Measurements from ENCODE around the gene ARID2. TPM values are rescaled to one million over a fixed set of nuclear protein-coding genes. Genes with fewer than 3 reads are reported as not detected.

ARID2 gene
- total and polyA plus RNA-seq, 2 donors (not counting 1 experiment from before 2014, with no cell fraction given): 5.0 to 49.2 TPM

DNA sequence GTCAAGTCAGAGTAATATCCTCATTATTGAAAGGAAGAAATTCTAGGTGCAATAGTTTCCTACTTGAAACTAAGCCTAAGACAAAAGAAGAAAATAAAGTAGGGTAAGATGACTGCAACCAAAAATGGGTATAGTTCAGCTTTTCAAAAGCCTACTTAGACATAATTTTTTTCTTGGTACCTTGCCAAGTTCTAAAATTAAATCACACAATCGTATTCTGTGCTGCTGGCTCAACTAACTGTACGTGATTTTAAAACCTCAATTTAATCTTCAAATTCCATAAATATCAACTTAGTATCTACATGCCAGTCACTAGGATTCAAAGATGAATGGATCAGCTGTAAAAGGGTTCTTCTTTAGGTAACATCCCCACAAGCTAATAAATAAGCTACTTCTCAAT, 204.0 kb downstream of the ARID2 start:
- Histone ChIP-seq H3K4me1 (ENCODE audit: control insufficient read depth in 2 of 2, insufficient read depth in 2 of 2, low read length in 2 of 2) (no peaks in the 10 kb centered on the region), H3K79me2 (ENCODE audit: control insufficient read depth, insufficient read depth, low read length) (peaks cover 2% of the 10 kb centered on the region), H3K9me3 (ENCODE audit: control extremely low read depth in 1 of 3, control insufficient read depth in 2 of 3, insufficient read depth in 1 of 3, low read length in 2 of 3) (no peaks in the 10 kb centered on the region), H3K4me3 (ENCODE audit: control extremely low read depth in 1 of 5, extremely low read depth in 1 of 5, insufficient read depth in 1 of 5, low read depth in 2 of 5, low read length in 4 of 5) (no peak overlapping the region), H4K20me1 (ENCODE audit: control insufficient read depth, insufficient read depth, low read length, poor library complexity, severe bottlenecking) (no peaks in the 10 kb centered on the region), H3K27me3 (replicated peaks in 1 of 4; ENCODE audit: control extremely low read depth in 1 of 4, control insufficient read depth in 3 of 4, insufficient read depth in 4 of 4, low read length in 3 of 4) (no peaks in the 10 kb centered on the region), H3K27ac (ENCODE audit: low read length in 2 of 2) (peak overlapping the region in 1 of 2 donors; percentile 29), H3K9ac (ENCODE audit: low read length) (no peak overlapping the region), H3K4me2 (replicated peaks; ENCODE audit: low read depth, low read length, poor library complexity, severe bottlenecking) (no peak overlapping the region), H2AFZ (ENCODE audit: insufficient read depth, low read depth, low read length, poor library complexity, severe bottlenecking) (no peak overlapping the region), H3K36me3 (replicated peaks in 1 of 2; ENCODE audit: control extremely low read depth in 1 of 2, control insufficient read depth in 1 of 2, extremely low read depth in 1 of 2, insufficient read depth in 2 of 2, low read length in 1 of 2) (peaks cover 19 to 31% of the 10 kb centered on the region in 2 experiments)
- Mint-ChIP-seq H3K27me3 (no peaks in the 10 kb centered on the region), H3K4me3 (no peak overlapping the region), H3K27ac (no peak overlapping the region), H3K4me1 (no peaks in the 10 kb centered on the region), H3K9me3 (ENCODE audit: insufficient read depth) (no peaks in the 10 kb centered on the region)
- CTCF ChIA-PET: interaction anchor here (1.1 to 2.2 kb wide), 2 partner anchors 57 to 390 kb away, joined by 3 to 7 read pairs; no protein-coding TSS in a partner anchor
- POLR2A ChIA-PET: no interaction called here
- ATAC-seq (ENCODE audit: low read depth) (no peak), DNase-seq (no peak)
- intact Hi-C loops (cut with micrococcal nuclease): no loop called here
- no CpG with 5 or more reads among the region's 2 CpGs for WGBS (ENCODE audit: insufficient coverage)
- TF ChIP-seq EZH2 (IDR thresholded peaks at IDR 0.05; ENCODE audit: borderline replicate concordance, insufficient read depth, low read depth, low read length, poor library complexity, severe bottlenecking): no peak
- TF ChIP-seq, protein P1, sequence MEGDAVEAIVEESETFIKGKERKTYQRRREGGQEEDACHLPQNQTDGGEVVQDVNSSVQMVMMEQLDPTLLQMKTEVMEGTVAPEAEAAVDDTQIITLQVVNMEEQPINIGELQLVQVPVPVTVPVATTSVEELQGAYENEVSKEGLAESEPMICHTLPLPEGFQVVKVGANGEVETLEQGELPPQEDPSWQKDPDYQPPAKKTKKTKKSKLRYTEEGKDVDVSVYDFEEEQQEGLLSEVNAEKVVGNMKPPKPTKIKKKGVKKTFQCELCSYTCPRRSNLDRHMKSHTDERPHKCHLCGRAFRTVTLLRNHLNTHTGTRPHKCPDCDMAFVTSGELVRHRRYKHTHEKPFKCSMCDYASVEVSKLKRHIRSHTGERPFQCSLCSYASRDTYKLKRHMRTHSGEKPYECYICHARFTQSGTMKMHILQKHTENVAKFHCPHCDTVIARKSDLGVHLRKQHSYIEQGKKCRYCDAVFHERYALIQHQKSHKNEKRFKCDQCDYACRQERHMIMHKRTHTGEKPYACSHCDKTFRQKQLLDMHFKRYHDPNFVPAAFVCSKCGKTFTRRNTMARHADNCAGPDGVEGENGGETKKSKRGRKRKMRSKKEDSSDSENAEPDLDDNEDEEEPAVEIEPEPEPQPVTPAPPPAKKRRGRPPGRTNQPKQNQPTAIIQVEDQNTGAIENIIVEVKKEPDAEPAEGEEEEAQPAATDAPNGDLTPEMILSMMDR (IDR thresholded peaks at IDR 0.05): no peak

DNA sequence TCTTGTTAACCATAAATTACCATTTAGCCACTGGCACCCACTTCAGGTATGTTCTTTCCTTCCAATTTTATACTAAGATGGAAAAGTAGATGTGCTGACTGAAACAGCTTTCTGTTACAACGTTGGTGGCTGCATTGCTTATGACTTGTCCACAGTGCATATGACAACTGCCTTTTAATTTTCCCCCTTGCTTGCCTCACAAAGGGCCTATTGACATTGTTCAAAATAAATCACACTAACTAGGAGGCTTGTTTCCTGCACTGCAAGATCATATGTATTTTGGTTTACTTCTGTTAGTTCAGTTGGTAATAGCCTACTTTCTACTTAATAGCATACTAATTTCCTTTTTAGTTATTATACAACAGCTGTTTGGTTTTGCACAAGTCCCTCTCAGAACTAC, 205.4 kb downstream of the ARID2 start:
- ATAC-seq (ENCODE audit: low read depth) (no peak), DNase-seq (no peak)
- no peaks in the 10 kb centered on the region for H3K4me1 Mint-ChIP-seq
- Histone ChIP-seq H3K4me2 (replicated peaks; ENCODE audit: low read depth, low read length, poor library complexity, severe bottlenecking) (no peak overlapping the region), H3K4me3 (ENCODE audit: control extremely low read depth in 1 of 5, extremely low read depth in 1 of 5, insufficient read depth in 1 of 5, low read depth in 2 of 5, low read length in 4 of 5) (no peak overlapping the region), H4K20me1 (ENCODE audit: control insufficient read depth, insufficient read depth, low read length, poor library complexity, severe bottlenecking) (no peaks in the 10 kb centered on the region), H3K9me3 (ENCODE audit: control extremely low read depth in 1 of 3, control insufficient read depth in 2 of 3, insufficient read depth in 1 of 3, low read length in 2 of 3) (no peaks in the 10 kb centered on the region), H3K4me1 (ENCODE audit: control insufficient read depth in 2 of 2, insufficient read depth in 2 of 2, low read length in 2 of 2) (no peaks in the 10 kb centered on the region), H3K27ac (ENCODE audit: low read length in 2 of 2) (no peak overlapping the region), H3K79me2 (ENCODE audit: control insufficient read depth, insufficient read depth, low read length) (peaks cover 2% of the 10 kb centered on the region), H3K36me3 (replicated peaks in 1 of 2; ENCODE audit: control extremely low read depth in 1 of 2, control insufficient read depth in 1 of 2, extremely low read depth in 1 of 2, insufficient read depth in 2 of 2, low read length in 1 of 2) (peaks cover 16 to 33% of the 10 kb centered on the region in 2 experiments), H3K27me3 (replicated peaks in 1 of 4; ENCODE audit: control extremely low read depth in 1 of 4, control insufficient read depth in 3 of 4, insufficient read depth in 4 of 4, low read length in 3 of 4) (no peaks in the 10 kb centered on the region), H2AFZ (ENCODE audit: insufficient read depth, low read depth, low read length, poor library complexity, severe bottlenecking) (no peak overlapping the region), H3K9ac (ENCODE audit: low read length) (no peak overlapping the region)
- no peak for TF ChIP-seq EZH2 (IDR thresholded peaks at IDR 0.05; ENCODE audit: borderline replicate concordance, insufficient read depth, low read depth, low read length, poor library complexity, severe bottlenecking)
- TF ChIP-seq, protein P1 (IDR thresholded peaks at IDR 0.05): no peak
- H3K4me3 Mint-ChIP-seq: no peak overlapping the region
- no CpG with 5 or more reads among the region's 1 CpG for WGBS (ENCODE audit: insufficient coverage)
- CTCF ChIA-PET: interaction anchor here (2.2 kb wide), 1 partner anchor 391 kb away, joined by 7 read pairs; no protein-coding TSS in a partner anchor
- no peaks in the 10 kb centered on the region for H3K27me3 Mint-ChIP-seq
- POLR2A ChIA-PET: no interaction called here
- intact Hi-C loops (cut with micrococcal nuclease): no loop called here
- no peak overlapping the region for H3K27ac Mint-ChIP-seq
- H3K9me3 Mint-ChIP-seq (ENCODE audit: insufficient read depth): no peaks in the 10 kb centered on the region

Data from B cell (primary cell).